AG09309 (cell line): Measurements from ENCODE around the gene MYH9.

Experiments used
- DNase-seq: peaks from one replicate; pipeline ENCODE4 v3.0.0-alpha.2; 2010; ENCODE audit warnings: low read depth
- H3K4me3 ChIP-seq: 2 replicates; pipeline ENCODE4 v1.5.1; 2011; ENCODE audit warnings: mild to moderate bottlenecking, low read depth, low read length, moderate library complexity; ENCODE audit not compliant: control insufficient read depth
- CTCF ChIP-seq: IDR thresholded peaks from 2 replicates; pipeline ENCODE4 v1.5.1; 2011; ENCODE audit warnings: mild to moderate bottlenecking, low read depth, low read length, inconsistent platforms; ENCODE audit not compliant: insufficient read depth, control insufficient read depth; ENCODE audit errors: missing control alignments

Gene MYH9

GRCh38 chr22:36300396-36301212 lies 87.2 kb downstream of the MYH9 start:
- TF ChIP-seq CTCF: no peak
- no peak for DNase-seq
- H3K4me3 ChIP-seq: no peak overlapping the region

- no peak for TF ChIP-seq CTCF
- no peak for DNase-seq
- no peak overlapping the region for H3K4me3 ChIP-seq
Observed at GRCh38 chr22:36299911-36300310, 87.9 kb downstream of the MYH9 start.

GRCh38 chr22:36299295-36299694 lies 88.5 kb downstream of the MYH9 start:
- H3K4me3 ChIP-seq: no peak overlapping the region
- no peak for TF ChIP-seq CTCF
- DNase-seq: no peak

- TF ChIP-seq CTCF: no peak
- no peak overlapping the region for H3K4me3 ChIP-seq
- no peak for DNase-seq
Observed at GRCh38 chr22:36298601-36299000, 89.2 kb downstream of the MYH9 start.

DNA sequence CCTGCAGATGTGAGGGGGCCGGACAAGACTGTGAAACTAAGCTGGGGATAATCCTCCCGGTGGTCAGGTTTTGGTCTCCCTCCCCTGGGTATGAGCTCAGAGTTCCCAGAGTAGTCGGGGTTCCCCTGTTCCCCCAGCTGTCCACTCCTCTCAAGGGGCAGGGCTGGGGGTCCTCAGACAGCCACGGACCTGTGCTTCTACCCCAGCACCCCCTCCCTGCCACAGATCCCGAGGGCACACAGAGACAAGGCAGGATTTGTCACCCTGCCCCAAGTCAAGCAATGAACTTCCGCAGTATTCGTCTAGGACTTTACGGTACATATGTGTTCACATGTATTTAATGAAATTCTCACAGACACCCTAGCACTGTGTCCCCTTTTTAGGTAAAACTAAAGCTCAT lies 89.6 kb downstream of the MYH9 start:
- DNase-seq: no peak
- no peak for TF ChIP-seq CTCF
- H3K4me3 ChIP-seq: no peak overlapping the region

- H3K4me3 ChIP-seq: no peak overlapping the region
- no peak for DNase-seq
- TF ChIP-seq CTCF: no peak
Observed at GRCh38 chr22:36297568-36297967, 90.2 kb downstream of the MYH9 start.
